Suppressor macrophage (primary cell): Measurements from ENCODE around the gene ACTR6.

ENCODE experiments used
- DNase-seq, 4 experiments: peaks; one replicate each; pipeline ENCODE4 v3.0.0-alpha.2; 2020 to 2022

ACTR6 gene

DNA sequence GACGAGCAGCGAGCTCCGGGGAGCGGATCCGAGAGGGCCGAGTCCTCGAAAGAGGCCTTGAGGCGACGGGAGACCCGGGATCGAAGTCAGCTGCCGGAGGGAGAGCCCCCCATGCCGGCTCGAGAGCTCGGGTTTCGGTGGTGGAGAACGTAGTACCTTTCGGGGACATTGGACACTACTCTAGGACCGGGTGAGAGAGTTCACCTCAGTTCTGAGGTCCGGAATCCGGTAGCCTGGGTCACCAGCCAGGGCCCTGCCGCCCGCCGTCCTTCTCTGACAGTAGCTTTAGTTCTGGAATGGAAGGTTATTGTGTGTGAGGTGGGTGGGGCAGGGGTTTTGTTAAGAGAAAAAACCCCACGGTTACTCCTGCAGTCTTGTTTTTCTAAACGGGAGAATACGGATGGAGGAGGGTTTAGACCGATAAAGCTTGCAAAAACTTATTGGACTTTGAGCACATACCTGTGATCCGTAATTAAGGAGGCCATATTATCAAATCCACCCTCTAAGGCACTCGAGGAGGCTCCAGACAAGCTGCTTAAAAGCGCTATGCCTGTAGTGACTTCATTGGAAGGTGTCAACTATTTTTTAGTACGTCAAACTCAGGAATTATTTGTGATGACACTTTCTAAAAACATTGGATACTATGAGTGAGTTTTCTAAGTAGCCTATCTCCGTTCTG lies 67.1 kb downstream of the ACTR6 start:
- DNase-seq = peak; percentile 4 to 31 (median 20)

DNA sequence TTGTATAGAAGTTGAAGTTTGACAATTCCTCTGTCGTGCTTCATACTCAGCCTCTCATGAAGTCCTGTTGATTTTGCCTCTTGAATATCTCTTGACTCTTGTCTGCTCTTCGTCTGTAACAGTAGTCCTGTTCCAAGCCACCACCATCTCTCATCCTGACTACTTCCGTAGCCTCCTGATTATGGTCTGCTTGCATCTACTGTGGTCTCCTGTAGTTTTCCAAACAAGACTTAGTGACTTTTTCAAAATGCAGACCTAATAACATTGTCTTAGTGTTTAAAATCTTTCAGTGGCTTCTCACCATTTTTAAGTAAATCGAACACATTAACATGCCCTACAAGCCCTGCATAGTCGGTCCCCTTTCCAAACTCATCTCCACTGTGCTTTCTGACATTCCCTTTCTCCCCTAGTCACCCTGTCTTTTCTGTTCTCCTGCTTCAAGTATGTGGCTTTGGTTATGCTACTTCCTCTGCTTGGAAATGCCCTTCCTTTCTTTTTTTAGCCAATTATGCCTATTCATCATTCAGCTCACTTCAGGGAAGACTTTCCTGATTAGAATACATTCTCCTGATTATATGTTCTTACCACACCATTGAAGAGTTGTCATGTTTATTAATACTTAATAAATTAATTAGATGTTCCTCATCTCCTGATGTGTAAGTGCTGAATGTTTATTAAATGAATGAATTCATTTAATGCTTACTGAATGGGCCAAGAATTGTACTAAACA lies 68.4 kb downstream of the ACTR6 start:
- DNase-seq = peak in 3 of 4 experiments; percentile 7 to 29 (median 21)

DNA sequence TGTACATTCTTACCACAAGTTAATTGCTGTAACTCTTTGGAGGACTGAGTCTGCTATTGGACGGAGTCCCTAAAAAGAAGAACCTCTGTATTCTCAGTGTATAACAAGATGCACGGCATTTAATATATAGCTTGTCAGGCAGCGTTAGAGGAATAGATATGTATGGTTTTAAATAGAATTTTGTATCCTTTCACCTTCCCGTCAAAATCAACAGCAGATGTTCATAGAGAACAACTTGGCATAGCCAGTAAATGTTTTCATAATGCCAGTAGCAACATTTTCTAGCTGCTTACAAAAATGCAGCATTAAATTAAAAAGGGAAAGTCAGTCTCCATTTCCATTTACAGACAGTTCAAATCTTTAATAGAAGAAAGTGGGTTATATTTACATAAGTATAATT lies 73.2 kb downstream of the ACTR6 start:
- DNase-seq = no peak
